ENCODE measurements around the gene ARGLU1.

The ARGLU1 gene

DNA sequence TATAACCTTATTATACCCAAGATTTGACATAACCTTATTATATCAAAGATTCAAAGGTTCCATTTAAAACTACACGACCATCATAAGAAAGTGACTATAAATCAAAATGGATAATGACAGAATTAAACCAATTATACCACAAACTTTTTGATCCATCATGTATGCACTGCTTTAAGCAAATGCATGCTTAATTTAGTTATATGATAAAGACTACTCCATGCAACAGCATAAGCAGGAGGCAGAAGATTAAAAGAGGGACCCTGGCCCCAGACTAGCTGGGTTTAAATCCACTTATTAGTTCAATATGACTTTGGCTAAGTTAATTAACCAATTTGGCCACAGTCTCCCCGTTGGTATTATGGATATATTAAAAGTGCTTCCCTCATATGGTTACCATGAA, 43.8 kb downstream of the ARGLU1 start:
- no peak for DNase-seq (ENCODE audit: low read depth)

DNA sequence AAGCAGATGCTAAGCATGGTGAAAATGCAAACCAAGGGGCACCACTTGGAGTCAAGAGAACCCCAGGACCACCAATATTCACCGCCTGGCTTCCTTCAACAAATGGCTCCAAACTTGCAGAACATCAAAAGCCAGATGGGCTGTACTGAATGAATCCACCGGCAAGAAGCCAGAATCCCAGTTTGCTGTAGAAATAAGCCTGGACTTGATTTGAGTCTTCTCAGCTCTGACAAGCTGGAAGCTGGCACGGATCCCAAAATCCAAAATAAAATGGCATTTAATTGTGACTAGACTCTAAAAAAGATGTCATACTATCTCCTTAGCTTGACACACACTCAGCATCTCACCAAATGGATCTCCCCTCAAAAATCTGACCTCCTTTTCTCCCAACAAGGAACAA, 44.4 kb downstream of the ARGLU1 start:
- no peak for DNase-seq (ENCODE audit: low read depth)

GRCh38 chr13:106522898-106523525, 44.9 kb downstream of the ARGLU1 start:
- DNase-seq (ENCODE audit: low read depth) = no peak

- DNase-seq (ENCODE audit: low read depth) = no peak
Measured at GRCh38 chr13:106522112-106522705, 45.7 kb downstream of the ARGLU1 start.

DNA sequence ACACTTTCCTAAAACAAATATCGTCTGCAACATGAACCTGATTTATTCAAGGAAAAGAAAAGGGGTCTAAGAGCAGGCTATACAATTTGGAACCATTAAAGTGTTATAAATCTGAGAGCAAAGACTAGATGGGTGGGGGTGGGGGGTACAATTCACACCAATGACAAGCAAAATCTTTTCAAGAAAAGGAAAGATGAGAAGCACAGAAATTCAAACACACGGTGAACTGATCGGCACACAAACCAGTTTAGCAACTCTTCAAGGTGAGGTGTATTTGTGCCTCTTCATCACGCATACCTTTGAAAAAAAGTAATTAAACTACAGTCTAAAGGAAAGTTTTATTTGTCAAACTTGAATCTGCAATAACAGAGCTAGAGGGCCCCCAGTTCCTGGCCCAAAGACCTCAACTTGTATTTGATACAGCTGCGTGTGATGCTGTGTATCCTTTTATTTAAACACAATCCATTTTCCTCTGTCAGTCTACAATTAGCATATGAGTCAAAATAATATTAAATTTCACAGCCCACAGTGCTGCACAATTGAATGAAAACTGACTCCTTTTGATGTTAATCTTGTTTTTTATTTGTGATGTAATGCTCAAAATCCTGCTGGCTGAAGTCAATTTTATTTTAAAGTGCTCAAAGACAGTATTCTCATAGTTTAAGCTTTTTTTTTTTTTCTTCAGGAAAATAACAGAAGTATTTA, 46.7 kb downstream of the ARGLU1 start:
- no peak for DNase-seq (ENCODE audit: low read depth)

- DNase-seq (ENCODE audit: low read depth) = no peak
Measured at GRCh38 chr13:106520251-106521054, 47.5 kb downstream of the ARGLU1 start.

GRCh38 chr13:106518512-106518911, 49.4 kb downstream of the ARGLU1 start:
- DNase-seq (ENCODE audit: low read depth) = no peak

- no peak for DNase-seq (ENCODE audit: low read depth)
Measured at GRCh38 chr13:106517109-106517847, 50.7 kb downstream of the ARGLU1 start.

GRCh38 chr13:106515635-106516254, 52.2 kb downstream of the ARGLU1 start:
- DNase-seq (ENCODE audit: low read depth) = no peak

- no peak for DNase-seq (ENCODE audit: low read depth)
Measured at GRCh38 chr13:106514928-106515634, 52.9 kb downstream of the ARGLU1 start.

- DNase-seq (ENCODE audit: low read depth) = no peak
Measured at GRCh38 chr13:106513025-106513983, 54.6 kb downstream of the ARGLU1 start.

DNA sequence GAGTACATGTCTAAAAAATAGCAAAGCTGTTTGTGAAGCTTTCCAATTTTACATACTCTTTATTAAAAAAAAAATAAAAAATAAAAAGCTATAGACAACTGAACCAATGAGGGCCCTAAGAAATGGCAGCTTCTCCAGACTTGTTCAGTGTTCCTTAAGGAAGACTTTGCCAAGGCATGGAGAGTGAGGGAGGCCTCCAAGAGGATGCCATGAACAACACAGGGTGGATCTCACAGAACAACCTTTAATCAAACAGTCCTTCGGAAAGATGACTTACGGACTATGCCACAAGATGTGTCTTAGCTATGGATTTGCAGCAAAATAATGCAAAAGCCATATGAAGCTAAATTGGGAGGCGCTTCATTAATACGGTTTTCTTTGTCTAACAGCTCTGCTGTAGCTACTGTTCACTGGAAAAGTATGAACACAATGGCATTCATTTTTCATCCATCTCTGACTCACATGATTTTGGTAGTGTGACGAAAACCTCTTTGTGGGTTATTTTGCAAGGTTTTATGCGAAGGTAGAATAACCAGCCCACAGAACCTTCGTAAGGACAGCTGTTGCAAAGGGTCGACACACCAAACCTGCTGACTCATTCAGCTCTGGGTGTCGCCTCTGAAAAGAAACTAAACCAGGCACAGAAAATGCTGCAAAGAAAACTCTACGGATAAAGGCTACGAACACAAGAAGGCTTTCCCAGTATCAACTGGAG, 60.2 kb downstream of the ARGLU1 start:
- DNase-seq (ENCODE audit: low read depth) = no peak

- DNase-seq (ENCODE audit: low read depth) = no peak
Measured at GRCh38 chr13:106506286-106506685, 61.7 kb downstream of the ARGLU1 start.

DNA sequence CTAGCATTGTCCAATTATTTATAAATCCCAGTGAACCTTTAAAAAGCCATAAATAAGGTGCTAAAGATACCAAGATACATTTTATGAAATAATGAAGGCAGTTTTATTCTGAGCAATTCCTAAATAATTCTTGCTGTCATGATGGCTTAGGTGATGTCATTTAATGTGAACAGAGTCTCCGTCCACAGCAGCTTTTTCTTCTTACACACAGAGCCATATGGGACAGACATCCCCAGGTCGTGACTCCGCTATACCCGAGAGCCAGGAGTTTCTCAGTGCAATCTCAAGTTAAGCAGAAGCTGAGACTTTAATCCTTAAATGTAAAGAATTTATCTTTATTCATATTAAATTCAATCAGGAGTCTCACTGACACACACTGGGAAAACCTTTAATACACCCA, 62.2 kb downstream of the ARGLU1 start:
- DNase-seq (ENCODE audit: low read depth) = no peak

- no peak for DNase-seq (ENCODE audit: low read depth)
Measured at GRCh38 chr13:106505295-106505694, 62.6 kb downstream of the ARGLU1 start.

GRCh38 chr13:106503730-106504453, 64.0 kb downstream of the ARGLU1 start:
- no peak for DNase-seq (ENCODE audit: low read depth)

DNA sequence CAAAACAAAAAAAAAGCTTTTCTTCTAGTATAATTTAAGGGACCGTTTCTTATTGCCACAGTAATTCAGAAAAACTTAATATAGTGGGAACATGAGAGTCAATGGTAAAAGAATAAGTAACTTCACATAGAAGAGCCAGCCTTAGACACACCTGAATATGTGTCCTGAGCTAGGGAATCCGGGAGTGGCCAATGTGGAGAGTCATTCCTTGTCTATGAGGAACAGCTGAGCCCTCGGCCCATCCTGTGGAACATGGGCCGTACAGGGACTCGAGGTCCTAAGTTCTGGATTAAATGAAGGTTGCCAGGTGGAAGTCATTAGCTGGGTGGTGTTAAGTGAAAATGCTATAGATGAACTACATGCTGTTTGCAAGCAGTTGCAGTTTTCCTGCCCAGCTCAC, 64.7 kb downstream of the ARGLU1 start:
- DNase-seq (ENCODE audit: low read depth) = no peak

GRCh38 chr13:106500445-106500844, 67.5 kb downstream of the ARGLU1 start:
- no peak for DNase-seq (ENCODE audit: low read depth)
